Stimulated activated CD8-positive, alpha-beta memory T cell treated with anti-CD3 and anti-CD28 coated beads, Interleukin-4, amount 100 ng/mL, for 4 hours (primary cell): ENCODE measurements around the gene PBX1.
"Not testable (repeated sequence)": the region's sequence is repeated elsewhere in the genome, so short reads cannot be mapped to it uniquely, and the experiment has no call there.

ENCODE experiments used
- DNase-seq, 2 donors: peaks; one replicate each; pipeline ENCODE4 v3.0.0-alpha.2; 2020; ENCODE audit warnings: low read depth in 2 of 2, low spot score in 1 of 2

Gene PBX1

DNA sequence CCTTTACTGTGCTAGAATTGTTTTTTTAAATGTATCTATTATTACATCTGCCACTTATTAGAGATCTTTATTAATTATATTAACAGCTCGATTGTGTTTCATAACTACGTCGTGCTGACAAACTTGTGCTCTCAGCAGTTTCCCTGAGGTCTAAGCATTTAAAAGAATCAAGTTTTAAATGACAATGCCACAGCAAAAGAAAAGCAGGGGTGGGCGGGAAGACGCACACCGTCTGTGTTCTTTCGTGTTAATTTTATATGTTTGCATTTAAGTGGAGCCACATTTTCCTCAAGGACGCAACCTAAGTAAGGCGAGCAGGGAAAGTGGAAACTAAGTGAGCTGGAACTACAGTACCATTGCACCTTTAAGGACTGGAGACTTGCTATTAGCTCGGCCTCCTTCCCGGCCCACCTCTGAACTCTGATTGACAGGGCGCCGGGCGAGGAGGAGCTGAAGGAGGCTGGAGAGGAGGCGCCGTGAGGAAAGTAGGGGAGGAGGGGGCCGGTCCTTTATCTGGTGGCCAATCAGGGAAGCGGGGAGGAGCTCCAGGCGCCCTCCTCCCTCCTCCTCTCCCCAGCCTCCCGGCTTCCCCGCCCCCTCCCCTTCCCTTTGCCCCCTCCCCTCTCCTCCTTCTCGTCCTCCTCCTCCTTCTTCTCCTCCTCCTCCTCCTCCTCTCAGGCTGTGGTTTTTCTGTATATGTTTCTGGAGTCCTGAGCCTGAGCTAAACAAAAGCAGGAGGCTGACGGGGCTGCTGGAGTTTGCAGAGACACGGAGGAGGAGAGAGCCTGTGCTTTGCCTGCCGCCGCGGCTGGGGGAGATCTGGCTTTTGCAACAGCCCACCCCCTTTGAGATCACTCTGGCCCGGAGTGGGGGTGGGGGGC is at the start of gene PBX1:
TSS of gene PBX1 (plus strand) at position 724 of the 881 bp plus-strand sequence.
- peak; percentile 20 to 61 for DNase-seq

DNA sequence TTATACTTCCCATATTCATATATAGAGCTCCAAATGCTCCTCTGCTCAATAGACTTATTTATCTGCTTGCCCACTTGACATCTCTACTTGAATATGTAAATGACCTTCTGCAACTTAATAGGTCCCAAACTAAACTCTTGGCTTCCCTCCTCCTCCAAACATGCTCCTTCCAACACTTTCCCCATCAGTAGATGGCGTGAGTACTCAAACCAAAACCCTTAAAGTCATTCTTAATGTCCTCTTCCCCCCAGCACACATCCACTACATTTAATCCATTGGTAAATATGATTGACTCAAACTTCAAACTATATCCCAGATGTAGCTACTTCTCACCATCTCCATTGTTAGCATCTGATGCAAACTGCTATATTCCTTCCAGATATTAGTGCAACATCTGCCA is 48.5 kb upstream of the PBX1 start:
- DNase-seq, result no peak

DNA sequence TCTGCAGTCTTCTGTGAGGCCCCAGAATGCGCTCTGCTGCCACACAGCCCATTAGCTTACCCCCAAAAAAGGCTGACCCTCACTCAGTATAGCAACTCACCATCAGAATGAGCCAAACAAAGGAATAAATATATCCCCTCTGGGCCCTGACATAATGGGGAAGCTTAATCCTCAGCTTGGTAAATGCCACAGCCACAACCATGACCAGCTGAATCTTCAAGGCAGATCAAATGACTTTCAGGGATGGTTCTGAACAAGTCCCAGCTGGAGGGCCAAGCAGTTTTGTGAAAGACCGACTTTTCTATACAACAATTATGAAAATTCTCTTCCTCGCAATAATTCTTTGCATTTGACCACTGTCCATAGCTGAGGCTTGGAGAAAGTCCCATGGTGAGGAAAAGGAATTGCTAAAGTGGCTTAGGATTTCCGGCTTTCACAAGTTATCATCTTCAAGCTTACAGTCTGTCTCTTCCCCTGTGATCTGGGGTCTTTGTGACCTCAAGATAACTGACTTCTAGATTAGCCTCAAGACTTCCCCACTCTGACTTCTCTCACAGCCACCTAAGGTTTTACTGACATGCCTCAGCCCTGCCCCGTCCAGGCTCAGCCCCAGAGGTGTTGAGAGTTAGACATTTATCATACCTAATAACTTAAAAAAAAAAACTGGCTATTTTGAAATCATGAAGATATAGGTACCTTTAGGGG is 47.8 kb upstream of the PBX1 start:
- DNase-seq, result no peak

DNA sequence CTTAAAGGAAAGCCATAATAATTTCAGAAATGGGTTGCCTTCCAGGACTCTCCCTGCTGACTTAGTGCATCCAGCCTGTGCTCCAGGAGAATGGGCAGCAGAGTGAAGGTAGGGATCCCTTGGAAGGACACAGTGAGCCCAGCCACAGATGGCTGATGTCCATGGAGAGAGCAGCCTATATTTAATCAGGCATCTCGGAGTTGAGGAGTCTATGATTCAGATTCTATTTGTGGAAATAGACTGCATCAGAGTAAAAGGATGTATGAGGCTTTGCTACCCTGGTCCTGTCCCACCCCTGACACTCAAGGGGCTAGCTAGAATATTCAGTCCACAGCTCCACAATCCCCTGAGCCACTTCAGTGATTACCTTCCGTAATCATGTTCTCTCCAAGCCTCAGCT is 43.8 kb upstream of the PBX1 start:
- DNase-seq, result no peak

DNA sequence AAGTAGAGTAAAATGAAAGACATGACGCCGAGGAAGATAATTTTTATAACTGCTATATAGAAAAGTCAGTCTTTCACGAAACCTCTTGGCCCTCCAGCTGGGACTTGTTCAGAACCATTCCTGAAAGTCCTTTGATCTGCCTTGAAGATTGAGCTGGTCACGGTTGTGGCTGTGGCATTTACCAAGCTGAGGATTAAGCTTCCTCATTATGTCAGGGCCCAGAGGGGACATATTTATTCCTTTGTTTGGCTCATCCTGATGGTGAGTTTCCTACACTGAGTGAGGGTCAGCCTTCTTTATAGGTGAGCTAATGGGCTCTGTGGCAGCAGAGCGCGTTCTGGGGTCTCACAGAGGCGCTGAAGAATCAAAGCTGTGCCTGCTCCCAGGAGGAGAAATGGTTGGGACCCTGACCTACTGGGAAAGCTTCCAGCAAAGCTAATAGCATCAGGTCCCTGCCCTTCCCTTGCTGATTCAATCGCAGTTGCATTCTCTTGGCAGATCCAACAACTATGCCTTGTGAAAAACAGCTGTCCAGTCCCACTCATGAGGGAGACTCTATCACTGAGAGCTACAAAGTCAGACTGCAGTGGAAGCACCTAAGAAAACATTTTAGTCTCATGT is 43.2 kb upstream of the PBX1 start:
- DNase-seq, result no peak

DNA sequence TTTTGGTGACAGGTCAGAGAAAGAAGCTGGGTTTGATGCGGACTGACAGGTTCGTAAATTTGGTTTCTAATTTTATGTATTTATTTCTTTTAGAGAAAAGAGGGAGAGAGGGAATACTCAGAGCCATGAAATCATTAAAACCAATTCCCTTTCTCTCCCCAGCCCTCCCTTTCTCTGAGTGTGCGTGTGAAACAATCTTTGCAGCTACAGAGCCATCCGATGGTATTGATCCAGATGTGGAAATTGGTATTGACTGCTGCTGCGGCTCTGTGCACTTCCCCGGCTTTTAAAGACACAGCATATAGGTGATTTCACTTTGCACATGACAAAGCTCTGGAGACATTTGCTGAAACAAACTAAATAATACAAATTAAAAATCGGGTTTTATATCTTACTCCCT is 42.4 kb upstream of the PBX1 start:
- DNase-seq, result no peak

DNA sequence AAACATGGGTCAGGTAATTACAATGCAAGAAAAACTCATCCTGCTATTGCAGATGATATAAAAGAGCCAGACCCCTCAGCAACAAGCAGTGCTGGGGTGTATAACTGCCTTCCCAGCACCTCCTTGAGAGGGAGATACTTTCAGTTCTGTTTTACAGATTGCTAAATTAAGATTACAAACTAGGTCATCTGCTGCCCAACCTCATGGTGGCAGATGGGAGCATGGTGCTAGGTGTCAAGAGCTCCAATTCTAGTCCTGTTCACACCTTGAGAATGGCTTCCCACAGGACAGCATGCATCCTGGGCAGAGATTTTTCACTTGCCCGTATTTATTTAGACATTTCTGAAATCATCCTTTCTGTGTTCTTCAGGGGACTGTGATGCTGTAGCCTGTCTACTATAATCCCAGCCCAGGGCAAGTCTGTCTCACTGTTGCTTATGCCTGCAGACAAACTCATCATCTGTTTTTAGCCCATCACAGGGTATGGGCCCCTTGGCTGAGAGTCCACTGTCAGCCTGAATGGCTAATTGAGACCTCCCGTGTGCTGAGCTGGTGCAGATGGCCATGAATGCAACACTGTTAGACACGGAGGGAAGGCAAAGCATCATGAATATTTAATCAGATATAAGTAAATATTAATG is 40.2 kb upstream of the PBX1 start:
- DNase-seq, result no peak

DNA sequence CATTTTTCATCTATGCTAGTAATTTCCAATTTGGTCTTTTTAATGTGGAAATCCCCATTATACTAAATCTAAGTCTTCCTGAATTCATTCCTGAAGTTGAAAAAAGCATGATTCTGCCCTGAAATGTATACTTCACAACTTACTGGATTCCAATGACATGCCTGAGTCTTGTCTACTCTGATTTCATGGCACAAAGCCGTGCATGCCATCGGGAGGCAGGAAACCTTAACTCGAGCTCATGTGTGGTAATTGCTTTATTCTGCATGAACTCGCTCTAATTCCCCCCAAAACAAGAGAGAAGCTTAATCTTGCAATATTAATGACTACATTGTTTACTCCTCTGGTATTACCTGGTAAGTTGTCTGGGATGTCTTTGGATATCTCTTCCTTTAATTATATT is 39.6 kb upstream of the PBX1 start:
- DNase-seq, result no peak

DNA sequence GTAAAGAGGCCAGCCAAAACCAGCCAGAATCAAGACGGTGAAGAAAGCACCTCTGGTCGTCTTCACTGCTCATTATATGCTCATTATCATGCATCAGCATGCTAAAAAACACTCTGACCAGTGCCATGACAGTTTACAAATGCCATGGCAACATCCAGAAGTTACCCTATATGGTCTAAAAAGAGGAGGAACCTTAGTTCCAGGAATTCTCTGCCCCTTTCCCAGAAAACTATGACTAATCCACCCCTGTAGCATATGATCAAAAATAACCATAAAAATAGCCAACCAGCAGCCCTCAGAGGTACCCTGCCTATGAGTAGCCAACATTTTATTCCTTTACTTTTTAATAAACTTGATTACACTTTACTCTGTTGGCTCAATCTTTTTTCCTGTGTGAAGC is 34.2 kb upstream of the PBX1 start:
- no peak for DNase-seq

DNA sequence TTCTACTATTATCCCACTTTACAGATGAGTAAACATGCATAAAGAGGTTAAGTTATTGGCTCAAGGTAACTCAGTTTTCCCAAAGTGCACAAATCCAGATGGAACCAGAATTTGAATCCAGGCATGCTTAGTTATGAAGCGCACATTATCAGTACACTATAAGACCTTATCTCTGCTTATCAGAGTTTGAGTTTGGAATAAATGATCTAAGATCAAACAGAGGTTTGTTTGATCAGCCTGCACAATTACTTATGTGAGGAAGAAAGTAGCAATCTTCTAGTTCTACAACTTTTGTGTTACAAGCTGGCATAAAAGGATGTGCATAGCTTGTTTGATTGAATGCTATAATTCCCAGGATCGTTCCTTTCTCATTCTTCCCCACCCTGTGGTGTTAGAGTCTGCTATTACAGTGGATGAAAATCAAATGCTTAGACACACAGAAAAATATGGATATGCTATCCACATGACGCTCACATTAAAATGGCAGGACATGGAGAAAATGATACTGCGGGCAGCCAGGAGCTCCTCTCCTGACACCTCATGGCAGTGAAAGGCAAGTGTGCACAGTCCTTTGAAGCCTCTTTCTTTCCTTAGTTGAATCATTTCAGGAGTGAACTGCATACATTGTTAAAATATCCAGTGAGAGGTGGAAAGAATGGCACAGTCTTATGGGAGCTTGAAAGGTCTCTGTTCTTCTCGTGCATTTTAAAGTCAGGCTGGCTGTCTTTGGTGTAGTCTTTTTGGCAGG is 23.9 kb upstream of the PBX1 start:
- no peak for DNase-seq

DNA sequence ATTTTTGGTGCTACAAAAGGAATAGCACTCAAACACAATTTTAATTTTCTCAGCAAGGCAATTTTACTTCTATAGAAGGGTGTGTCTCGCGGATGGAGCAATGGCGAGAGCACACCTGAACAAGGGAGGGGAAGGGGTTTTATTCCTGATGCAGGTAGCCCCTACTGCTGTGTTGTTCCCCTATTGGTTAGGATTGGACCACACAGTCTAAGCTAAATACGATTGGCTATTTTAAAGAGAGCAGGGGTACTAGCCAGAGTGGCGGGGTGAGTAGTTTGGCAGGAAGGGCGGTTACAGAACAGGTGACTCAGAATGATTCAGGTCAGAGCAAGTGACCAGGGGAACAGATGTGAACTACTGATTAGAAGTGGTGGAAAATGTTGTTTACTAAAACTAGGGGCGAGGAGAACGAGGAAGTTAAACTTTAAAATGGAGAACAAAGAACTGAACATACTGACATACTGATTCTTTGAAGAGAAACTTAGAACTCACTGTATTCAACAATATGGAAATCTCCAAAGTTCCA is 6.5 kb upstream of the PBX1 start:
- DNase-seq, result not testable (repeated sequence)

DNA sequence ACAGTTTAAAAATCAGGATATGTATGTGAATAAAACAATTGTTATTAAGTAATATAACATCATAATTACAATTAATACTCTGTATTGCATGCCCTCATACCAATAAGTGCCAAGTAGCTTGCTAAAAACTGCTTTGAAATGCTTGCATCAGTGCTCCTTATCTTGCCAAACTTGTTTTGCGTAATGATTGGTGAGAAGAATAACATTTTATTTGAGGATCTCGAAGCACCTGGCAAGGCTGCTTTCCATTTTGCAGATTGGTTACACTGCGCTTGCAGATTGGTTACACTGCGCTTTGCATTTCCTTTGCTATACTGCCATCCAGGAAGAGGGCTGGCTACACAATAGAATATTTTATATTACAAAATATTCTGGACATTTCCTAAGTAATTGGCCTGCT is 1.7 kb upstream of the PBX1 start:
- no peak for DNase-seq

DNA sequence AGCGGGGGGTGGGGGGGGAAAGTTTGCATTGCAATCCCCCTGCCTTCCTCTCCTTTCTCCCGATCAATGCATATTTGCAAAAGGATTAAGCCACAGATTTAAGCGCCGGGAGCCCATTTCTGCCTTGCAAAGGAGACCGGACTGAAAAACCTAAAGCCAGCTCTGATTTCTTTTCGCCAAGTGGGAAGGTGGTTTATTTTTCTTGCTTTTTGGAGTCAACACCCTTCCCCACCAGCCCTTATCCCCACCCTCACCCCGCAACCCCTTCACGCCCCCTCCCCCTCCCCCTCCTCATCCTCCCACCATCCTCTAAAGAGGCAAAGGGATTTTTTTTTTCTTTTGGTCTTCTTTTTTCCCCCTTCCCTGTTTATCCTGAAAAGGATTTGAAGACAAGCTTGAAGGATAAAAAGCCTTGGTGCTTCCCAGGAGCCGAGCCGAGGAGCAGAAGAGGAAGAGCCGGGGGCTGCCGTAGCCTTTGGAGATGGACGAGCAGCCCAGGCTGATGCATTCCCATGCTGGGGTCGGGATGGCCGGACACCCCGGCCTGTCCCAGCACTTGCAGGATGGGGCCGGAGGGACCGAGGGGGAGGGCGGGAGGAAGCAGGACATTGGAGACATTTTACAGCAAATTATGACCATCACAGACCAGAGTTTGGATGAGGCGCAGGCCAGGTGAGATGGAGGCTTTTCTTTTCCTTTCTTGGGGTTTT is 513 bp downstream of the PBX1 start:
- no peak for DNase-seq

DNA sequence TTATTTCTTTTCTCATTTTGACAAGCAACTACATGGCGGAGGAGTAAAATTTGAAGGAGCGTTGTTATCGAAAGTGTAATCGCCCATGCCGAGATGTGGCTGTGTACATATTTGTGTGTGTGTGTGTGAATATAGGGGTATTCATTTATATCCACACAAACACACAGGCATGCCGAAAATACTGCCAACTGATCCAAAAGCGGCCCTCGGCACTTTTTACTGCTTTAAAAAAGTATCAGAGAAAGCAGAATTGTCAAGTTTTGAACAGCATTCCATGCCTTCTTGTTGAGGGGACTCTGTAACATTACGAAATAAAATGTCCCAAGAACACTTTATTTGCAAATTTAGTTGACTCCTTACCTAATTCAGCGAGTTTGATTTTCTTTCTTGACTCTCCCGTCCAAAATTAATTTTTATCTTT is 1.1 kb downstream of the PBX1 start:
- DNase-seq, result no peak

DNA sequence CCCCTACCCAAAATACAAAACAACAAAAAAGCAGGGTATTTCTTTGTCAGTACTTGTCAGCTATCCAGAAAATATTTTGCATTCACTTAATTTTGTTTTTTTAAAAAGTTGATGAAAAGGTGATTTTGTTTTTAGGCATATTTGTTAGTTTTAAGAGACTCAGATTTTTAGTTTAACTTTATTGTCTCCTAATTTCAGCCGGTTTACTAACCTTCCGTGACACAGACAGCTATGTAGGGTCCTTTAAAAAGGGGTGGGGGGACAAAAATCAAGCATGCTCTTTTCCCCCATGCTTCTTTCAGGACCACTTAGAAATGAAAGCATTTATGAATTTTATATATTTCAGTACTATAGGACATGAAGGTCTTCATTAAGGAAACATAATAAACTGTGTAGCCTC is 1.6 kb downstream of the PBX1 start:
- no peak for DNase-seq

DNA sequence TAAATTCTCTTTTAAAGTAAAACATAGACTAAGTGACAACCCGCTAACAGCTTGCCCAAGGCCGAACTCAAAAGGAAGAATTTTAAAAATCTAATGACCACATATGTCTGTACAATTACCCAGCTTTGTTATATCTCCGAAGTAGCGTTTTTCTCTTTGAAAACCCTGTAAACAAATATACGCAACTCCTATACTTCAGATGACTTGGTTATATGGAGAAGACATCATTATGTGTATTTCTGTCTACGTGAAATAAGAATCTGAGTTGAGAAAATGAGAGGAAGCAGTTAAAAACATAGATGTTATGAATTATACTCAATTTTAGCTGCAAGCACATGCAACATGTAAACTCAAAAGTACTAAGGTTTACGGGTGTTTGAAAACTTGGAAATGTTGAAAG is 2.0 kb downstream of the PBX1 start:
- no peak for DNase-seq

DNA sequence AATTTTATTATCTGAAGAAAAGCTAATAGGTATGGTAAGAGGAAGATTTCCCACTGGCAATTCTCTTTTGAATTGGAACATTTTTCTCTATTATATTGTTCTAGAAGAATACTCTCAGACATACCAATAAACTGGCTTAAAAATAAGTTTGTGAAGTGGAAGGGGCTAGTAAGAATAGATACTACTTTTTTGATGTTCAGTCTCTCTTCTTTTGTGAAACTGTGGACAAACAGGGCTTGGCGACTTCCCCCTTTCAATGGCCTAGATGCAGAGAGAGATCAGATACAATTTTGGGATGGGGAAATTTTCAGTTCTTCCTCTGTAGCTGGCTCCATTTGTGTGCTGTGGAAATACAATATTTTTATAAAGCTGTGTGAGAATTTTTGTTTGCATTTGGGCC is 2.5 kb downstream of the PBX1 start:
- no peak for DNase-seq

DNA sequence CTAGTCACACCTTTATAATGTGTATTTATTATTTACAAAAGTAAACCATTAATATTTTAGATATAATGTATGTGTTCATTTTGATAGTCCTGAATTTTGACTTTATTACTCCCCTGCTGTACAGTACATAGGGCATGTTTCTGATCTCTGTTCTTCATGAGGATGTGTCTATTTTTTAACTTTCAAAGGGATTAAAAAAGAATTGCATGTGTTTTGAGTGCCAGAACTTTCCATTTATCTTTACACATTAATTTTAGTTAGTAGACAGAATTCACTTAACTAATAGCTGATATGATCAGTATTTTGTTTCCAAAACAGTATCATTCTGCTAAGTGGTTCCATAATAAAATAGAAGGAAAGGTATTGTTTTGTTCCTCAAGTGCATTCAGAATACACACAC is 3.1 kb downstream of the PBX1 start:
- no peak for DNase-seq

DNA sequence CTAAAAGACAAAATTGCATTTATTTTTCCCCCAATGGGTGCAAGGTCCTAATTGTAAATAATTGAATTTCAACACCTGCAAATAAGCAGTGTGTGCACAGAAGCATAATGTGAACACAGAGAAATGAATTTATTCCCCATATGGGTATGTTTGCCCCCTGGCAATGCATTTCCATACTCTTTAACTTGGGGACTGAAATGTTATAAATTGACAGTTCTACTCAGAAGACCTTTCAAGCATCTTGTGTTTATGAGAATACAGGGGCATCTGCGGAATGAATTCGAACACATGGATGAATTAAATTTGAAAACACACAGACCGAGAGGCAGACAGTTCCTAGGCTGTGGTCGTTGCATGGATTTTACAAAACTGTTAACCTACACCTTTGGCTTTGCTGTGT is 3.5 kb downstream of the PBX1 start:
- no peak for DNase-seq

DNA sequence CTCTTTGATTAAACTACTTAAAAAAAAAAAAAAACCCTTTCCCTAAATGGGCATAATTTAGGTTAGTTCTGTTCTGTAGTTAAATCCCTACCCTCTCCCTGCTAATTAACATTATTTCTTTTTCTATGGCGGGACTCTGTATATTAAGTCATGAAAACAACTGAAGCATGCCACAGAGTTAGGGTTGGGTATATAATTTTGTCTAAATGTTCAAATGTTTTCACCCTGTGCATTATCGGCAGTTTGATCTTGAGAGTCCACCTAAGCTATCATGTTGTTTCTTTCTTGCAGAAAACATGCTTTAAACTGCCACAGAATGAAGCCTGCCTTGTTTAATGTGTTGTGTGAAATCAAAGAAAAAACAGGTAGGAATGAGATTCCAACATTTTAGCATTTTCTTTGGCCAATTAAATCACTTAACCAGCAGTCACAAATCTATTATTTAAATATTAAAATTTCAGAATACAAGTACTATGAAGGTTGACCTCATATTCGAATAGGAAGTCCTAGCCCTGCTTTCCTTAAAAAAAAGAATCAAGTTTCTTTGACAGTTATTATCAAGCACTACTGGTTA is 4.0 kb downstream of the PBX1 start:
- no peak for DNase-seq
